NT2/D1 (cell line): ENCODE results near the gene REV3L.

ENCODE experiments used
- YY1 ChIP-seq: IDR thresholded peaks from 2 replicates; pipeline ENCODE4 v1.6.1; 2011; ENCODE audit not compliant: insufficient read length, insufficient read depth
- ZNF274 ChIP-seq: IDR thresholded peaks from 2 replicates; pipeline ENCODE4 v1.6.1; 2011; ENCODE audit warnings: mild to moderate bottlenecking, low read depth, low read length

DNA sequence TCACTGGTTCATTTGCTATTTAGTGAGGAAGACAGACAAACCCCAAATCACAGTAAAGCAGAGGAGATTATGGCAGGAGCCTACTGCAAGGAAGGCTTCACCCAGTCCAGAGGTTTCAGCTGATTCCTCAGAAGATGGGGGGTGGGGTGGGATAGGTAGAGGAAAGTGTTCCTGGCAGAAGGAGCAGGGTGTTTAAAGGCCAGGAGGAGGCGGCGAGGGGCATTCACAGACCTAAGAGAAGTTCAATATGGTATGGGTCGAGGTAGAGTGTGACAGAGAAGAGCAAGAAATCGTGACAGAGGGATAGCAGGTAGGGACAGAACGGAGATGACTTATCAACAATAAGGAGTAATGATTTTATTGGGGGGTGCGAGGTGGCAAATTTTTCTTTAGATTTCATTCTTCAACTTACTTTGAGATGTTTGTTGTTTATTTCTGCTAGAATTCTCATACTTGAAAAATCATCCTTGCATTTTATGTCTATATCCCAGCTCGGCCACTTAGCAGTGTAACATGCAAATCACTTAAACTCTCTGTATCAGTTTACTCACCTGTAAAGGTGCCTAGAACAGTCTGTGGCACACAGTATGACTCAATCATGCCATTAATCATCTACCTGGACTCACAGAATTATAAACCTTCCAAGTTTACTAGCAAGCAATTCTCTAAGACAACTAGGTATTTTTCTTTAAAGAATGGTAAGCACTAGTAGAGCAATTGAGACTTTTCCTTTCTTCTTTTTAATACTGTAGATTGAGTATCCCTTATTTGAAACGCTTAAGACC lies 176.7 kb downstream of the REV3L start:
- TF ChIP-seq YY1 (no peak), ZNF274 (no peak)
